ENCODE data around the gene RNF186.
"Not testable (repeated sequence)": the region's sequence is repeated elsewhere in the genome, so short reads cannot be mapped to it uniquely, and the experiment has no call there.

Gene RNF186

DNA sequence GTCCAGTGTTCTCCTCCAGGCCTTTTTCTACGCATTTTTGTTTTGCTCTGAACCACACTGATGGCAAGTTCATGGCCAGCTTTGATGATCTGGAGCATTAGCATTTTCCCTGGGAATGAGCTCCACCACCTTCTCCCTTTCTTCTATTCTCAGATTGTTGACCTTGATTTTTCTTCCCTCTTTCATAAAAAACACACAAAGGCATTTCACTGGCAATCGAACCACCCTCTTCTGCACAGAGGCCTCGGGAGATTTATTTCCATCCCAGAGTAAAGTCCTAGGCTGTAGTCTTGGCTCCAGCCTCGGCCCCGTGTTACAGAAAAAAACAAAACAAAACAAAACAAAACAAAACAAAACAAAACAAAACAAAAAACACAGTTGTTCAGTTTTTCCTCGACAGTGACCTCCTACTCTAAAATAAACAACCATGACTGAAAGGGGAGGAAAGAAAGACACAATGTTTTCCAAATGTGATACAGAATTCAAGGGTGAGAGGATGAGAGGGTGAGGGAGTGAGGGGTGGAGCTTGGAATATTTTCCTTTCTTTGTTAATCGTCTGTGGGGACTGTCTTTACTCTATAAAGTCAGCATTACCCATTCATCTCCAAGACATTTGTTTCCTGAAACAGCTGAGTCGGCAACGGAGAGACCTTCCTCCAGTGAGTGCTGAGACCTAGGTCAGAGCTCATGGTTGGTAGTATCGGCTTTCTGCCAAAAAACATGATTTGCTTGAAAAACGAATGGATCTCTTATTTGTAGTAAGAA, 29.8 kb upstream of the RNF186 start:
- peaks cover 8% of the 10 kb centered on the region for H3K4me1 Mint-ChIP-seq (ENCODE audit: low read depth)
- H3K27ac Mint-ChIP-seq = no peak overlapping the region
- no peaks in the 10 kb centered on the region for H3K36me3 Mint-ChIP-seq (ENCODE audit: low read depth)
- no peak overlapping the region for H3K4me3 Mint-ChIP-seq
- H3K27me3 Mint-ChIP-seq = peaks cover 45% of the 10 kb centered on the region
- H3K9me3 Mint-ChIP-seq = no peaks in the 10 kb centered on the region

GRCh38 chr1:19840228-19840627, 25.1 kb upstream of the RNF186 start:
- peaks cover 17% of the 10 kb centered on the region for H3K4me1 Mint-ChIP-seq (ENCODE audit: low read depth)
- H3K27ac Mint-ChIP-seq = no peak overlapping the region
- H3K9me3 Mint-ChIP-seq = no peaks in the 10 kb centered on the region
- peaks cover 57% of the 10 kb centered on the region for H3K27me3 Mint-ChIP-seq
- H3K36me3 Mint-ChIP-seq (ENCODE audit: low read depth) = no peaks in the 10 kb centered on the region
- H3K4me3 Mint-ChIP-seq = no peak overlapping the region

DNA sequence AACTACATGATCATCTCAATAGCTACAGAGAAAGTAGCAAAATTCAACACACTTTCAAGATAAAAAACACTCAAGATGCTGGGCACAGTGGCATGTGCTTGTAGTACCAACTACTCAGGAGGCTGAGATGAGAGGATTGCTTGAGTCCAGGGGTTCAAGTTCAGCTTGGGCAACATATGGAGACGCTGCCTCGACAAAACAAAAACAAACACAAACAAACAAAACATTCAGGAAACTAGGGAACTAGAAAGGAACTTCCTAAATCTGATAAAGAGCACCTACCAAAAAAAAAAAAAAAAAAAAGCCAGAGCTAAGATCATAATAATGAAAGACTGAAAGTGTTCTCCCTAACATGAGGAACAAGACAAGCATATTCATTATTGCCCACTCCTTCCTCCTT, 22.8 kb upstream of the RNF186 start:
- H3K9me3 Mint-ChIP-seq = no peaks in the 10 kb centered on the region
- peaks cover 53% of the 10 kb centered on the region for H3K27me3 Mint-ChIP-seq
- peaks cover 17% of the 10 kb centered on the region for H3K4me1 Mint-ChIP-seq (ENCODE audit: low read depth)
- no peak overlapping the region for H3K4me3 Mint-ChIP-seq
- H3K36me3 Mint-ChIP-seq (ENCODE audit: low read depth) = no peaks in the 10 kb centered on the region
- H3K27ac Mint-ChIP-seq = no peak overlapping the region

GRCh38 chr1:19835578-19835977, 20.5 kb upstream of the RNF186 start:
- no peaks in the 10 kb centered on the region for H3K9me3 Mint-ChIP-seq
- H3K4me3 Mint-ChIP-seq = no peak overlapping the region
- peaks cover 20% of the 10 kb centered on the region for H3K4me1 Mint-ChIP-seq (ENCODE audit: low read depth)
- peaks cover 60% of the 10 kb centered on the region for H3K27me3 Mint-ChIP-seq
- no peaks in the 10 kb centered on the region for H3K36me3 Mint-ChIP-seq (ENCODE audit: low read depth)
- H3K27ac Mint-ChIP-seq = no peak overlapping the region

GRCh38 chr1:19831441-19831840, 16.4 kb upstream of the RNF186 start:
- Mint-ChIP-seq H3K27ac (no peak overlapping the region), H3K9me3 (no peaks in the 10 kb centered on the region), H3K36me3 (ENCODE audit: low read depth) (no peaks in the 10 kb centered on the region), H3K4me1 (ENCODE audit: low read depth) (peaks cover 4% of the 10 kb centered on the region), H3K4me3 (no peak overlapping the region), H3K27me3 (peaks cover 61% of the 10 kb centered on the region)

GRCh38 chr1:19828546-19828945, 13.5 kb upstream of the RNF186 start:
- Mint-ChIP-seq H3K27me3 (peaks cover 52% of the 10 kb centered on the region), H3K4me1 (ENCODE audit: low read depth) (peaks cover 12% of the 10 kb centered on the region), H3K4me3 (no peak overlapping the region), H3K27ac (no peak overlapping the region), H3K9me3 (no peaks in the 10 kb centered on the region), H3K36me3 (ENCODE audit: low read depth) (no peaks in the 10 kb centered on the region)

GRCh38 chr1:19825298-19825697, 10.2 kb upstream of the RNF186 start:
- no peak overlapping the region for H3K4me3 Mint-ChIP-seq
- peaks cover 35% of the 10 kb centered on the region for H3K27me3 Mint-ChIP-seq
- no peaks in the 10 kb centered on the region for H3K9me3 Mint-ChIP-seq
- H3K4me1 Mint-ChIP-seq (ENCODE audit: low read depth) = peaks cover 8% of the 10 kb centered on the region
- no peak overlapping the region for H3K27ac Mint-ChIP-seq
- no peaks in the 10 kb centered on the region for H3K36me3 Mint-ChIP-seq (ENCODE audit: low read depth)

DNA sequence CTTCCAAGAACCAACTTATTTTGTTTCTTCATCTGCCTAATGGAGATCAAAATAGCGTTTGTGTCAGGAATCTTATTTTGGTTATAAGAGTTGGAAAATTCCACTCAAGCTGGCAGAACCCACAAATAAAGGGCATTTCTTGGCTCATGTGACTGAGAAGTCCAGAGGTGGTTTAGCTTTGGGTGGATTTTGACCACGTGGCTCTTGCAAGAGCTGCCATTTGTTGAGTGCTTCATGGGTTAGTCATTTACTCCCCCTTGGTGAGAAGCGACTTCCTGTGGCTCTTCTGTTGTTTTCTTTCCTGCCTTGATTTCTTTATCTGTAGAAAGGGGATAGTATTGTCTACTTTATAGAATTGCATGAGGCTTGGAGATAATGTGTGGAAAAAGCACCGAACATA, 9.5 kb upstream of the RNF186 start:
- Mint-ChIP-seq H3K9me3 (no peaks in the 10 kb centered on the region), H3K27ac (peak overlapping the region; percentile 18), H3K4me1 (ENCODE audit: low read depth) (peaks cover 8% of the 10 kb centered on the region), H3K27me3 (peaks cover 31% of the 10 kb centered on the region), H3K36me3 (ENCODE audit: low read depth) (no peaks in the 10 kb centered on the region), H3K4me3 (no peak overlapping the region)

GRCh38 chr1:19824036-19824435, 9.0 kb upstream of the RNF186 start:
- Mint-ChIP-seq H3K27ac (no peak overlapping the region), H3K4me1 (ENCODE audit: low read depth) (peaks cover 8% of the 10 kb centered on the region), H3K27me3 (peaks cover 26% of the 10 kb centered on the region), H3K36me3 (ENCODE audit: low read depth) (no peaks in the 10 kb centered on the region), H3K9me3 (no peaks in the 10 kb centered on the region), H3K4me3 (no peak overlapping the region)

- no peak overlapping the region for H3K27ac Mint-ChIP-seq
These were observed 4.6 kb upstream of the RNF186 start for GRCh38 chr1:19819701-19820100.

DNA sequence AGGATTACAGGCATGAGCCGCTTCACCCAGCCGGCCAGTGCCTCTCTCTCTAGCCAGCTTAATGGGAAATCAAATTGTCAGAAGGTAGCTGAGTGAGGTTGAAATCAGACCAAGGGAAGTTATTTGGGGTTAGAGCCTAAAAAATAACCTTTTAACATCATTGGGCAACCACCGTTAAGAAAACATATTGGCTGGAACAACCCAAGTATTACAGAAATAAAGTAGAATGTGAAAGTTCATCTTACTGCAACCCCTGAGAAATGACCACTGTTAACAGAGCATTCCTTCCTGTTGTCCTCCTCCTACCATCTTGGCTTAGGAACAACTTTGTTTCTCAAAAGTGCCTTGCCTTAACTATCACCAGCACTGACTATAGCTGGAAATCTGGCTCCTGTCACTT, 3.2 kb upstream of the RNF186 start:
- Mint-ChIP-seq H3K4me1 (ENCODE audit: low read depth) (no peaks in the 10 kb centered on the region), H3K36me3 (ENCODE audit: low read depth) (no peaks in the 10 kb centered on the region), H3K27me3 (peaks cover 7% of the 10 kb centered on the region), H3K9me3 (no peaks in the 10 kb centered on the region), H3K27ac (no peak overlapping the region), H3K4me3 (no peak overlapping the region)

More at GRCh38 chr1:19819701-19820100, 4.6 kb upstream of the RNF186 start:
- Mint-ChIP-seq H3K4me3 (no peak overlapping the region), H3K27me3 (peaks cover 7% of the 10 kb centered on the region), H3K9me3 (no peaks in the 10 kb centered on the region), H3K4me1 (ENCODE audit: low read depth) (peaks cover 6% of the 10 kb centered on the region), H3K36me3 (ENCODE audit: low read depth) (no peaks in the 10 kb centered on the region)

GRCh38 chr1:19817160-19817559, 2.1 kb upstream of the RNF186 start:
- Mint-ChIP-seq H3K4me1 (ENCODE audit: low read depth) (no peaks in the 10 kb centered on the region), H3K27ac (no peak overlapping the region), H3K27me3 (peaks cover 5% of the 10 kb centered on the region), H3K4me3 (no peak overlapping the region), H3K36me3 (ENCODE audit: low read depth) (no peaks in the 10 kb centered on the region), H3K9me3 (no peaks in the 10 kb centered on the region)

DNA sequence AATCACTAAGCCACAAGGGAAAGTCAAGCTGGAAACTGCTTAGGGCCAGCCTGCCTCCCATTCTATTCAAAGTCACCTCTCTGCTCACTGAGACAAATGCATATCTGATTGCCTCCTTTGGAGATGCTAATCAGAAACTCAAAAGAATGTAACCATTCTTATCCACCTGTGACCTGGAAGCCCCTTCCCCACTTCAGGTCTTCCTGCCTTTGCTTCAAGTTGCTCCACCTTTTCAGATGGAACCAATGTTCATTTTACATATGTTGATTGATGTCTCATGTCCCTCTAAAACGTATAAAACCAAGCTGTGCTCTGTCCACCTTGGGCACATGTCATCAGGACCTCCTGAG, 1.6 kb upstream of the RNF186 start:
- H3K27me3 Mint-ChIP-seq; H3K4me3 Mint-ChIP-seq; H3K27ac Mint-ChIP-seq; H3K36me3 Mint-ChIP-seq (ENCODE audit: low read depth); H3K4me1 Mint-ChIP-seq (ENCODE audit: low read depth); H3K9me3 Mint-ChIP-seq: not testable (repeated sequence)

DNA sequence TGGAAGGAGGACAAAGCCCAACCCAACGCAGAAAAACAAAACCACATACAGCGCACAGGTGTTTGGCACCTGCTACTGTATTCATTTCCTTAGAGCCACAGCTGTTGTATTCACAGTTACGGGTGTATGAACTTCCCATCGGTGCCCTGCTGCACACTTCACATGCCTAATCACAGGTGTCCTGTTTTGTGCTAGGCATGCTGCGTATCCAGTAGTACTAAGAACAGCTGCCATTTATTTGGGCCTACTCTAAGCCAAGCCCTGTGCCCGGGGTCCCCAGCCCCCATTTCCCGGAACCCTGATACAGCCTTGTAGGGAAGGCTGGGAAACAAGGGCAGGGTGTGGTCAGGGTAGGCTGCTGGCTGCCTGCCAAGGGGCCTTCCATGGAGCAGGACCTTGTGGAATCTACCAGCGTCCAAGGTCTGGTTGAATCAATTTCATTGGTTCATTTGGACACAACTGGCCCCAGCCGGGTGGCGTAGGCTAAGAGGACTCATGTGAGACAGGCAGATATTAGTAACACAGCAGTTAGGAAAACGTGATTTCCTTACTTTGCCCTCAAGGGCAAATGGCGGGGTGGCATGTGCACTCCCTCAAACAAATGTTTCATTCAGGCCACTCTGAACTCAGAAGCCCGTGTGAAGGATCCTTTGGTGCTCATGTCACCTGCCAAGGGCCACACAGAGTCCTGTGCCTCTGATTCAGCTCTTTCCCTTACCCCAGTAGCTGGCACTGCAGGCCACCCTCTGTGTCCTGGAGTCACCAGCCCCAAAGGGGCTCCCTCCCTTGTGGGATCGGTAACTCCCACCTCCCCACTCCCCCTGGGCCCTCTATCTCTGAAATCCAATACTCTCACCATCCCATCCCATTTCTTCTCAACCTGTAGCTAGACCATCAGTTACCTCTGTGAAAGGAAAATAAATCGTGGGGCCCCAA, 986 bp upstream of the RNF186 start:
- H3K9me3 Mint-ChIP-seq = no peaks in the 10 kb centered on the region

GRCh38 chr1:19814244-19814661, 830 bp downstream of the RNF186 start:
- no peak overlapping the region for H3K4me3 Mint-ChIP-seq
- no peak overlapping the region for H3K27ac Mint-ChIP-seq
- H3K27me3 Mint-ChIP-seq = no peaks in the 10 kb centered on the region
- H3K36me3 Mint-ChIP-seq (ENCODE audit: low read depth) = no peaks in the 10 kb centered on the region
- no peaks in the 10 kb centered on the region for H3K4me1 Mint-ChIP-seq (ENCODE audit: low read depth)
- H3K9me3 Mint-ChIP-seq = no peaks in the 10 kb centered on the region

More for the DNA sequence above, 986 bp upstream of the RNF186 start:
- no peaks in the 10 kb centered on the region for H3K27me3 Mint-ChIP-seq
- H3K36me3 Mint-ChIP-seq (ENCODE audit: low read depth) = no peaks in the 10 kb centered on the region
- no peaks in the 10 kb centered on the region for H3K4me1 Mint-ChIP-seq (ENCODE audit: low read depth)
- no peak overlapping the region for H3K4me3 Mint-ChIP-seq
- no peak overlapping the region for H3K27ac Mint-ChIP-seq
